Prostate gland (tissue), 2 donors: ENCODE results near the gene FILIP1.

Experiments used
- CTCF ChIP-seq, 4 experiments: fragments of 200-600 bp in 2 of 4; fragments of 450-650 bp in 2 of 4; sonication (generic) in 2 of 4; IDR thresholded peaks; 1 replicate in 3 of 4; 2 replicates in 1 of 4; pipeline ENCODE4 v1.5.1; 2016 to 2019; ENCODE audit warnings: antibody characterized with exemption in 4 of 4, mild to moderate bottlenecking in 2 of 4, moderate library complexity in 2 of 4
- POLR2A ChIP-seq: fragments of 450-650 bp; IDR thresholded peaks from one replicate; pipeline ENCODE4 v1.6.1; 2016; ENCODE audit warnings: antibody characterized with exemption, mild to moderate bottlenecking
- POLR2AphosphoS5 ChIP-seq: sonication (generic); formaldehyde crosslinking; IDR thresholded peaks from one replicate; pipeline ENCODE4 v1.6.1; 2017; ENCODE audit warnings: antibody characterized with exemption

- TF ChIP-seq CTCF (IDR thresholded peaks at IDR 0.05) = no peak
- TF ChIP-seq POLR2AphosphoS5 = no peak
- TF ChIP-seq POLR2A = no peak
Observed at GRCh38 chr6:75363304-75363703, 130.3 kb downstream of the FILIP1 start.
